Measurements from ENCODE around the gene LAMB3.

Gene LAMB3

DNA sequence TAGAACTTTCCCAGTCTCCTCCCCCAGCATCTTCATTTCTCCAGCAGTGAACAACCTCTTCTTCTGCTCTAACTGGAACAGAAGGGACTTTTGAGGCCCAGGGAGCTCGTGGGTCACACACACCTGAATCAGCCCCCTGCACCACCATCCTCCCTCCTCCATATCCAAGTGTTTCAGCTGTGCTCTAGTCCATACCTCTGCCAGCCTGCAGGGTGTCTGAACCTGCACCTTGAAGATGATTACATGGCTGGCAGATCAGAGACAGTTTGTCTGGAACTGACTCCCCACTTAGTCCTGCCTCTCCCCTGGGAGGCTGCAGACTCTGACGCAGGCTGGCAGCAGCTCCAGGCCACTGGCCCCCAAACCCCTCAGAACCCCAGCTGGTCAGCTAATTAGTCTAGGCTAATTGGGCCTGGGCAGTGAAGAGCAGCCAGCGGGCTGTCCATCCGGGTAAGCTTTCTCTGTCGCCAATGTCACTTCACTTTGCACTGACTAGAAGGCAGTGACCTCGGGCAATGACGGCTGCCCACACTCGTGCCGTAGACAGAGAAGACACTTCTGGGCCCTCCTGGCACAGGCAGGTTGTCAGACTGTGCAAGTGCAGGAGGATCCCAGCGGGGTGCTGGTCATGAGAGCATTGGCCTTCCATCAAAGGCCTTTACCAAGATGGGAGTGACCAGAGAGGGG is 56.5 kb downstream of the LAMB3 start:
- no peak for DNase-seq (ENCODE audit: low read depth in 3 of 3)

GRCh38 chr1:209595028-209595427 is 57.2 kb downstream of the LAMB3 start:
- no peak for DNase-seq (ENCODE audit: low read depth in 3 of 3)

DNA sequence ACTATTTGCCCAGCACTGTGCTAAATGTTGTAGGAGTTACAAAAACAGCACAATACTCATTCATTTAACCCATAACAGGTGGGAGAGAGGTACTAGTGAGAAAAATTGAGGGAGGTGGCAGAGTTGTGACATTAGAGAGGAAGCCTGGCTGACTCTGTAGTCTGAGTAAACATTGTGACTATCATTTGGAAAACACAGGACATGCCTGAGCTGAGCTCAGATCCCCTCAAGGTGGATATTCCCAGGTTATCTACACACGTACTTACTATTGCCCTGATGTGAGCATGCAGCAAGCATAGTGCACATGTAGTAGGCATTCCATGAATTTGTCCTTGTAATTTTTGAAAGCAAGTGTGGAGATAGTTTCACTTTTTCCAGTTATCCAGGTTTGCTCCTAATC is 57.8 kb downstream of the LAMB3 start:
- no peak for DNase-seq (ENCODE audit: low read depth in 3 of 3)

GRCh38 chr1:209593747-209594146 is 58.5 kb downstream of the LAMB3 start:
- no peak for DNase-seq (ENCODE audit: low read depth in 3 of 3)

- DNase-seq (ENCODE audit: low read depth in 3 of 3): no peak
These were observed 61.8 kb downstream of the LAMB3 start for GRCh38 chr1:209590405-209590804.

GRCh38 chr1:209589863-209590262 is 62.4 kb downstream of the LAMB3 start:
- no peak for DNase-seq (ENCODE audit: low read depth in 3 of 3)

- no peak for DNase-seq (ENCODE audit: low read depth in 3 of 3)
These were observed 62.8 kb downstream of the LAMB3 start for GRCh38 chr1:209589440-209589839.

- no peak for DNase-seq (ENCODE audit: low read depth in 3 of 3)
These were observed 64.4 kb downstream of the LAMB3 start for GRCh38 chr1:209587789-209588188.

GRCh38 chr1:209586221-209586740 is 65.9 kb downstream of the LAMB3 start:
- DNase-seq (ENCODE audit: low read depth in 3 of 3): no peak

DNA sequence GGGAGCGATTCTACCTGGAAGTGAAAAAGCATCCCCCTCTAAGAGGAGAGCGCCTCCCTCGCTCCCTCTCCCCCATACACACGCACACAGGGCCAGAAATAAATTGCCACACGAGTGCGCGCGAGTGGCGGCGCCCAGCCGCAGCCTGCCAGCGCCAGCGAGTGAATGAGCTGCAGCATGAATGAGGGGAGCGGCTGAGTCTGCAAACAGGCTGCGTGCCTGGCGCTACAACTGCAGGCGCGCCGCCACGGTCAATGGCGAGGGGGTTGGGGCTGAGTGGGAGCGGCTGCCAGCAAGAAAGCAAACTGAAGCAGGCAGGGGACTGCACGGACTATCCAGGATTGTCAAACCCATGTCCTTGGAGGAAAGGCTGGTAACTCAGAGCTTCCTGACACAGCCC is 66.6 kb downstream of the LAMB3 start:
- no peak for DNase-seq (ENCODE audit: low read depth in 3 of 3)

DNA sequence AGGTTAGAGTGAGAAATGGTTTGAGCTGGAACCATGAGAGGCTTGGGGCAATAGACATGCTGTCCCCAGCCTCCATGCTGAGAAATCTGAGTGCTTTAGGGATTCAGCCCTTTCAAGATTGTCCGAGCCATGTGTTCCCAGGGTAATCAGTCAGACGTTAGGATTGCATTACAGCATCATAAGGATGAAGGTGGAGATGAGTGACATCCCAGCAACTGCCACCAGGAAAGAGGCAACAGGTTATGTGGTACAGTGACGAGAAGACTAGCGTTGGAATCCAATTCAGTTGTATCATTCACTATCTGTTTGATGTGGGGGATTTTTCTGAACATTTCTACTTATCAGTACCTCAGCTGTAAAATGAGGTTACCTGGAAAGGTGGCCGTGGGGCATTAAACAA is 67.0 kb downstream of the LAMB3 start:
- no peak for DNase-seq (ENCODE audit: low read depth in 3 of 3)

GRCh38 chr1:209584231-209584672 is 68.0 kb downstream of the LAMB3 start:
- no peak for DNase-seq (ENCODE audit: low read depth in 3 of 3)

- no peak for DNase-seq (ENCODE audit: low read depth in 3 of 3)
These were observed 68.8 kb downstream of the LAMB3 start, which contains the start of gene CAMK1G for GRCh38 chr1:209583408-209583807. Gene CAMK1G, plus strand, starts transcription at chr1:209583714. Its CDS starts 11,270 bp downstream, at chr1:209594984.

DNA sequence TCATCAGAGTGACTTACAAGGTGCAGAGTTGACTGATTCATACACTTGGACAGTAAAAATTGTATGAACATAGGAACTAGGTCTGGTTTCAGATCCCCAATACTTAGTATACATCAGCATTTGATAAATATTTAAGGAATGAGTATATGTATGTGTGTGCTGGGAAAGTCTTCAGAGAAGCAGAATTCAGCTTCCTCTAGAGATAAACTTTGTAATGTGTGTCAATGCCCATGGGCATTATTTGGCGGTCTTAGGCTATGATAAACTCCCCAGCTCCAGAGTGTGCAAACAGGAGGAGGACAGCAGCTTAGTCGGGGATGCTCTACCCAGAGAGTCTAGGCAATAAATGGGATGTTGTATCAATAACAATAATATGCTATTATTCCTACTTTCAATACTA is 71.6 kb downstream of the LAMB3 start:
- DNase-seq (ENCODE audit: low read depth in 3 of 3): no peak

GRCh38 chr1:209577346-209577745 is 74.9 kb downstream of the LAMB3 start:
- no peak for DNase-seq (ENCODE audit: low read depth in 3 of 3)

DNA sequence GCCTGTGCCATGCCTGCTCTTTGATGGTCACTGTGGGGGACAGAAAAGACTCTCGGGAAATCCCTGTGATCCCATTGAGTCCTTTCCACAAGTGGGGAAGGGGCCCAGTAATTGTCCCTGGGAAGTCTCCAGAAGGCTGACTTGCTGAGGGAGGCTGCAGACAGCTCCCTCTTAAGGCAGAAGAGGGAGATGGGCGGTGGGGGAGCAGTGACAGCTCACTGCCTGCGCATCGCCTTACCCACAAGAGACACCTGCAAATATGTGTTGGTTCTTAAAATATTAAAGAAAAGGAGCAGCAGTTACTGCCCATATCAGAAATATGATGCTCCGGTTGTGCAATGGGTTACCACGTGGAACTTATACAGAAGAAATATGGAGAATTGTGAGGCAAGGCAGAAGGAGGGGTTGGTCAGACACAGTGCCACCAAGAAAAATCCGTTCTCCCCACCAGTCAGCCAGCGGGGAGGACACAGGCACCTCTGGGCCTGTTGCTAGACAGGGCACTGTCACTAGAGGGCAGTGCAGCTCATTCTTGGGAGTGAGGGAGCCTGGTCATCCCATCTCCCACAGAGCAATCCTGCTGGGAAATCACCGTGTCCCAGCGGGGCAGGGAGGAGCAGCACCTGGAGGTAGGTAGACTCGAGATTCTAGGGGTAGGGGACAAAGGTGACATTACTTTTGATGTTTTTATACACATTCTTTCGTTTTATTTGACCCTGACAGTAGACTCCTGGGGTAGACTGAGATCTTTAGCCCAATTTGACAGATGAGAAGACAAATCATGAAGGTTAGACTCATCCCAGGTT is 75.6 kb downstream of the LAMB3 start:
- peak; percentile 43 to 59 (median 53) for DNase-seq (ENCODE audit: low read depth in 3 of 3)

GRCh38 chr1:209570743-209571142 is 81.5 kb downstream of the LAMB3 start:
- DNase-seq (ENCODE audit: low read depth in 3 of 3): no peak

- DNase-seq (ENCODE audit: low read depth in 3 of 3): peak; percentile 50 to 73 (median 72)
These were observed 82.6 kb downstream of the LAMB3 start for GRCh38 chr1:209569455-209570207.

GRCh38 chr1:209567698-209568175 is 84.5 kb downstream of the LAMB3 start:
- DNase-seq (ENCODE audit: low read depth in 3 of 3): no peak

GRCh38 chr1:209565759-209566678 is 86.2 kb downstream of the LAMB3 start:
- DNase-seq (ENCODE audit: low read depth in 3 of 3): peak; percentile 54 to 83 (median 73)

All from stimulated activated CD4-positive, alpha-beta T cell treated with anti-CD3 and anti-CD28 coated beads, TNF-alpha, amount 100 ng/mL, for 48 hours (primary cell).